ENCODE results near the gene SDHAF2.

Gene SDHAF2

GRCh38 chr11:61447601-61448551, 18.0 kb downstream of the SDHAF2 start:
- Histone ChIP-seq H3K36me3 (ENCODE audit: low read length) (peaks cover 10% of the 10 kb centered on the region; the same call in 1 of the 2 replicates), H2AFZ (ENCODE audit: low read depth, low read length, severe bottlenecking) (no peak overlapping the region), H3K79me2 (ENCODE audit: insufficient read depth, low read length) (peaks cover 6% of the 10 kb centered on the region; the same call in 1 of the 2 replicates), H3K4me3 (ENCODE audit: insufficient read depth, low read length, poor library complexity, severe bottlenecking) (no peak overlapping the region), H3K4me2 (ENCODE audit: low read depth, low read length, poor library complexity, severe bottlenecking) (no peak overlapping the region), H3K9me3 (ENCODE audit: insufficient read depth, low read length) (no peaks in the 10 kb centered on the region), H3K9ac (ENCODE audit: low read length) (no peak overlapping the region), H4K20me1 (ENCODE audit: low read depth, low read length) (no peaks in the 10 kb centered on the region), H3K27ac (ENCODE audit: low read depth, low read length) (no peak overlapping the region), H3K27me3 (ENCODE audit: low read length) (no peaks in the 10 kb centered on the region), H3K9me2 (replicated peaks; ENCODE audit: insufficient read depth, low read length) (no peaks in the 10 kb centered on the region), H3F3A (ENCODE audit: insufficient read depth) (no peaks in the 10 kb centered on the region)
- TF ChIP-seq EZH2phosphoT487 (conservative IDR thresholded peaks at IDR 0.05; ENCODE audit: low read length), result no peak
- TF ChIP-seq CTCF (IDR thresholded peaks at IDR 0.05; ENCODE audit: insufficient read depth, low read length, poor library complexity, severe bottlenecking), result no peak

GRCh38 chr11:61448552-61448927, 18.6 kb downstream of the SDHAF2 start:
- TF ChIP-seq CTCF (IDR thresholded peaks at IDR 0.05; ENCODE audit: insufficient read depth, low read length, poor library complexity, severe bottlenecking) (no peak), EZH2phosphoT487 (conservative IDR thresholded peaks at IDR 0.05; ENCODE audit: low read length) (no peak)
- Histone ChIP-seq H3K9me3 (ENCODE audit: insufficient read depth, low read length) (no peaks in the 10 kb centered on the region), H3K9me2 (replicated peaks; ENCODE audit: insufficient read depth, low read length) (no peaks in the 10 kb centered on the region), H3K36me3 (ENCODE audit: low read length) (peaks cover 6% of the 10 kb centered on the region; the same call in 1 of the 2 replicates), H3F3A (ENCODE audit: insufficient read depth) (no peaks in the 10 kb centered on the region), H2AFZ (ENCODE audit: low read depth, low read length, severe bottlenecking) (no peak overlapping the region), H3K27ac (ENCODE audit: low read depth, low read length) (no peak overlapping the region), H4K20me1 (ENCODE audit: low read depth, low read length) (no peaks in the 10 kb centered on the region), H3K4me2 (ENCODE audit: low read depth, low read length, poor library complexity, severe bottlenecking) (no peak overlapping the region), H3K9ac (ENCODE audit: low read length) (no peak overlapping the region), H3K4me3 (ENCODE audit: insufficient read depth, low read length, poor library complexity, severe bottlenecking) (no peak overlapping the region), H3K79me2 (ENCODE audit: insufficient read depth, low read length) (no peaks in the 10 kb centered on the region), H3K27me3 (ENCODE audit: low read length) (no peaks in the 10 kb centered on the region)

- no peak for TF ChIP-seq CTCF (IDR thresholded peaks at IDR 0.05; ENCODE audit: insufficient read depth, low read length, poor library complexity, severe bottlenecking)
- no peak for TF ChIP-seq EZH2phosphoT487 (conservative IDR thresholded peaks at IDR 0.05; ENCODE audit: low read length)
- H3K9me2 ChIP-seq (replicated peaks; ENCODE audit: insufficient read depth, low read length), result no peaks in the 10 kb centered on the region
- H3F3A ChIP-seq (ENCODE audit: insufficient read depth), result no peaks in the 10 kb centered on the region
- H3K9ac ChIP-seq (ENCODE audit: low read length), result no peak overlapping the region
- no peak overlapping the region for H3K27ac ChIP-seq (ENCODE audit: low read depth, low read length)
- no peaks in the 10 kb centered on the region for H3K79me2 ChIP-seq (ENCODE audit: insufficient read depth, low read length)
- H2AFZ ChIP-seq (ENCODE audit: low read depth, low read length, severe bottlenecking), result no peak overlapping the region
- no peaks in the 10 kb centered on the region for H3K36me3 ChIP-seq (ENCODE audit: low read length)
- H4K20me1 ChIP-seq (ENCODE audit: low read depth, low read length), result no peaks in the 10 kb centered on the region
- H3K27me3 ChIP-seq (ENCODE audit: low read length), result no peaks in the 10 kb centered on the region
- H3K4me2 ChIP-seq (ENCODE audit: low read depth, low read length, poor library complexity, severe bottlenecking), result no peak overlapping the region
- H3K4me3 ChIP-seq (ENCODE audit: insufficient read depth, low read length, poor library complexity, severe bottlenecking), result no peak overlapping the region
- no peaks in the 10 kb centered on the region for H3K9me3 ChIP-seq (ENCODE audit: insufficient read depth, low read length)
Observed at GRCh38 chr11:61452825-61453224, 22.9 kb downstream of the SDHAF2 start.
